PC-3 (cell line): ENCODE results near the gene VARS2. TPM values are rescaled to one million over a fixed set of nuclear protein-coding genes. Genes with fewer than 3 reads are reported as not detected.
A peak's percentile ranks its signal among the peaks of the same experiment; 100 is the strongest.

ENCODE experiments used
- ATAC-seq: fragments of 200-7000 bp; cut with Tn5 transposase; 2 replicates; pipeline ENCODE4 v1.9.1; 2020; ENCODE audit warnings: mild to moderate bottlenecking, moderate library complexity
- BruUV-seq: library from RNA; stranded (reverse); fragments of 400-500 nt; replicated peaks from 2 replicates; lab custom pipeline; 2021; lab: Mats Ljungman, UMichigan
- CTCF ChIA-PET: fragments of 300-600 bp; sonication (Branson Sonifier 250); formaldehyde crosslinking; loops from one replicate; lab custom pipeline; 2022; ENCODE audit warnings: antibody characterized with exemption; lab: Charles Lee
- POLR2A ChIA-PET: fragments of 300-600 bp; sonication (Branson Sonifier 250); formaldehyde crosslinking; loops from one replicate; lab custom pipeline; 2022; ENCODE audit warnings: antibody characterized with exemption; ENCODE audit not compliant: unreplicated experiment; lab: Charles Lee
- DNase-seq: peaks from one replicate; pipeline ENCODE4 v3.0.0-alpha.2; 2015
- H2AFZ ChIP-seq: fragments of 300-600 bp; sonication (generic); 2 replicates; pipeline ENCODE4 v1.6.0; 2016; ENCODE audit warnings: antibody characterized with exemption, low read length
- H3F3A ChIP-seq: fragments of 300-600 bp; sonication (generic); one replicate; pipeline ENCODE4 v1.6.0; 2017; ENCODE audit warnings: antibody characterized with exemption, low read length, control low read depth, mild to moderate bottlenecking; ENCODE audit not compliant: unreplicated experiment
- H3K27ac ChIP-seq: fragments of 300-600 bp; sonication (generic); 2 replicates; pipeline ENCODE4 v1.5.1; 2016; ENCODE audit warnings: mild to moderate bottlenecking, low read length
- H3K27me3 ChIP-seq: fragments of 300-600 bp; sonication (generic); 2 replicates; pipeline ENCODE4 v1.6.1; 2016; ENCODE audit warnings: low read length, mixed read lengths
- H3K36me3 ChIP-seq: fragments of 300-600 bp; sonication (generic); 2 replicates; pipeline ENCODE4 v1.6.1; 2016; ENCODE audit warnings: low read depth, mixed run types, low read length, mixed read lengths
- H3K4me1 ChIP-seq: fragments of 300-600 bp; sonication (generic); 2 replicates; pipeline ENCODE4 v1.5.1; 2016; ENCODE audit warnings: low read length; ENCODE audit not compliant: insufficient read depth
- H3K4me2 ChIP-seq: fragments of 300-600 bp; sonication (generic); 2 replicates; pipeline ENCODE4 v1.6.0; 2016; ENCODE audit warnings: low read length
- H3K4me3 ChIP-seq: fragments of 300-600 bp; sonication (generic); 2 replicates; pipeline ENCODE4 v1.5.1; 2016; ENCODE audit warnings: mild to moderate bottlenecking, low read length, mixed read lengths
- H3K79me2 ChIP-seq: fragments of 300-600 bp; sonication (generic); 2 replicates; pipeline ENCODE4 v1.6.1; 2017; ENCODE audit warnings: low read length, mixed read lengths
- H3K9ac ChIP-seq: fragments of 300-600 bp; sonication (generic); 2 replicates; pipeline ENCODE4 v1.6.0; 2016; ENCODE audit warnings: mild to moderate bottlenecking, low read length
- H3K9me2 ChIP-seq: fragments of 300-600 bp; sonication (generic); replicated peaks from 2 replicates; pipeline ENCODE4 v1.6.1; 2016; ENCODE audit warnings: mixed run types, low read length, mixed read lengths
- H3K9me3 ChIP-seq: fragments of 300-600 bp; sonication (generic); 2 replicates; pipeline ENCODE4 v1.6.1; 2016; ENCODE audit warnings: low read length, mixed read lengths
- H4K20me1 ChIP-seq: fragments of 300-600 bp; sonication (generic); 2 replicates; pipeline ENCODE4 v1.6.1; 2016; ENCODE audit warnings: low read length, mixed read lengths
- CTCF ChIP-seq: fragments of 300-600 bp; sonication (generic); conservative IDR thresholded peaks from 2 replicates; pipeline ENCODE4 v1.5.1; 2017; ENCODE audit warnings: antibody characterized with exemption, low read depth, mild to moderate bottlenecking, low read length
- EZH2 ChIP-seq: fragments of 300-600 bp; sonication (generic); IDR thresholded peaks from one replicate; pipeline ENCODE4 v1.6.1; 2017; ENCODE audit warnings: antibody characterized with exemption, mild to moderate bottlenecking, low read length; ENCODE audit not compliant: unreplicated experiment
- EZH2phosphoT487 ChIP-seq: fragments of 300-600 bp; sonication (generic); IDR thresholded peaks from 2 replicates; pipeline ENCODE4 v1.6.1; 2018; ENCODE audit warnings: mild to moderate bottlenecking, antibody characterized with exemption, low read length, borderline replicate concordance
- intact Hi-C: fragments of 100-400 bp; cut with micrococcal nuclease; formaldehyde crosslinking; loops from 2 replicates; pipeline ENCODE4 v1.9.0; 2023
- total RNA-seq: library from RNA; depleted of rRNA; stranded (reverse); fragments of >200 nt; gene quantifications from 2 replicates; pipeline ENCODE4 v1.2.3, GENCODE V29; 2014

Gene VARS2
- total RNA-seq, 1 experiment from 2014 or later, result 66.5 TPM

- Histone ChIP-seq H3F3A (no peaks in the 10 kb centered on the region), H3K9ac (no peak overlapping the region), H3K27ac (peak overlapping the region; percentile 68), H3K27me3 (no peaks in the 10 kb centered on the region), H3K79me2 (no peaks in the 10 kb centered on the region), H4K20me1 (no peaks in the 10 kb centered on the region), H3K4me2 (no peak overlapping the region), H3K4me3 (no peak overlapping the region), H3K4me1 (peaks cover 20% of the 10 kb centered on the region), H3K9me3 (peaks cover 6% of the 10 kb centered on the region), H3K36me3 (no peaks in the 10 kb centered on the region; the same call in 1 of the 2 replicates), H3K9me2 (no peaks in the 10 kb centered on the region), H2AFZ (no peak overlapping the region)
- TF ChIP-seq EZH2phosphoT487 (no peak), CTCF (no peak), EZH2 (no peak)
- ChIA-PET POLR2A (no interaction called here), CTCF (no interaction called here)
- BruUV-seq, result no TSS peak
- ATAC-seq (no peak), DNase-seq (no peak)
- intact Hi-C loops, result loop anchor here (5.0 kb wide), 2 partner anchors 133 to 203 kb away; partner anchors contain the start of genes DHX16, FLOT1 and IER3
These were observed 38.6 kb upstream of the VARS2 start for GRCh38 chr6:30875244-30876038.

- H3K4me2 ChIP-seq, result 0 out of 2 replicates have a peak overlapping the region, but pooled peaks have one; percentile 4
- H4K20me1 ChIP-seq, result no peaks in the 10 kb centered on the region
- H3K9me2 ChIP-seq, result no peaks in the 10 kb centered on the region
- no peak overlapping the region for H2AFZ ChIP-seq
- H3F3A ChIP-seq, result no peaks in the 10 kb centered on the region
- H3K9me3 ChIP-seq, result peaks cover 6% of the 10 kb centered on the region
- ChIA-PET CTCF (interaction anchor here (1.5 kb wide), 1 partner anchor 47 kb away, joined by 6 read pairs; no protein-coding TSS in a partner anchor), POLR2A (interaction anchor here (0.6 kb wide), 1 partner anchor 665 kb away, joined by 3 read pairs; no protein-coding TSS in a partner anchor)
- BruUV-seq, result no TSS peak
- H3K9ac ChIP-seq, result 0 out of 2 replicates have a peak overlapping the region, but pooled peaks have one; percentile 4
- intact Hi-C loops, result loop anchor here (5.0 kb wide), 2 partner anchors 134 to 204 kb away; partner anchors contain the start of genes DHX16, FLOT1 and IER3
- H3K27me3 ChIP-seq, result no peaks in the 10 kb centered on the region
- no peaks in the 10 kb centered on the region for H3K79me2 ChIP-seq
- H3K36me3 ChIP-seq, result no peaks in the 10 kb centered on the region
- peak overlapping the region; percentile 68 for H3K27ac ChIP-seq
- H3K4me1 ChIP-seq, result peaks cover 20% of the 10 kb centered on the region
- TF ChIP-seq CTCF (no peak), EZH2 (no peak), EZH2phosphoT487 (no peak)
- ATAC-seq (no peak), DNase-seq (peak; percentile 73)
- H3K4me3 ChIP-seq, result no peak overlapping the region
These were observed 37.9 kb upstream of the VARS2 start for GRCh38 chr6:30876039-30876730.
